Neural cell (in vitro differentiated cells): ENCODE data around the gene PGAM4. TPM values are rescaled to one million over a fixed set of nuclear protein-coding genes. Genes with fewer than 3 reads are reported as not detected.

Experiments
- H2AFZ ChIP-seq: fragments of 200-600, 300-800 bp; sonication (generic), shearing (Covaris generic); 2 replicates; pipeline ENCODE4 v1.6.0; 2014; ENCODE audit warnings: low read depth, mild to moderate bottlenecking, antibody characterized with exemption, low read length, moderate library complexity
- H3F3A ChIP-seq: fragments of 200-600 bp; shearing (Covaris generic); 2 replicates; pipeline ENCODE4 v1.6.1; 2016; ENCODE audit warnings: mild to moderate bottlenecking, moderate library complexity, mixed read lengths, antibody characterized with exemption, low read length; ENCODE audit not compliant: insufficient read depth, poor library complexity, severe bottlenecking
- H3K27ac ChIP-seq: fragments of 200-600, 300-800 bp; sonication (generic), shearing (Covaris generic); 2 replicates; pipeline ENCODE4 v1.5.1; 2014; ENCODE audit warnings: mild to moderate bottlenecking, low read length, moderate library complexity
- H3K27me3 ChIP-seq: fragments of 300-800, 200-600 bp; sonication (generic), shearing (Covaris generic); 2 replicates; pipeline ENCODE4 v1.6.0; 2014; ENCODE audit warnings: mild to moderate bottlenecking, low read depth, low read length, moderate library complexity; ENCODE audit not compliant: insufficient read depth
- H3K36me3 ChIP-seq: fragments of 300-800, 200-600 bp; sonication (generic), shearing (Covaris generic); 2 replicates; pipeline ENCODE4 v1.5.1; 2014; ENCODE audit warnings: mild to moderate bottlenecking, antibody characterized with exemption, low read length, moderate library complexity; ENCODE audit not compliant: insufficient read depth
- H3K4me2 ChIP-seq: fragments of 300-800, 200-600 bp; sonication (generic), shearing (Covaris generic); 2 replicates; pipeline ENCODE4 v1.6.0; 2014; ENCODE audit warnings: mild to moderate bottlenecking, low read length
- H3K4me3 ChIP-seq: fragments of 300-800, 200-600 bp; sonication (generic), shearing (Covaris generic); 2 replicates; pipeline ENCODE4 v1.5.1; 2014; ENCODE audit warnings: mild to moderate bottlenecking, low read length, moderate library complexity
- H3K79me2 ChIP-seq: fragments of 200-600 bp; shearing (Covaris generic); replicated peaks from 2 replicates; pipeline ENCODE4 v1.6.0; 2014; ENCODE audit warnings: mild to moderate bottlenecking, low read length, moderate library complexity; ENCODE audit not compliant: insufficient read depth
- H3K9ac ChIP-seq: fragments of 300-800, 200-600 bp; sonication (generic), shearing (Covaris generic); 2 replicates; pipeline ENCODE4 v1.6.1; 2016; ENCODE audit warnings: mild to moderate bottlenecking, low read length, mixed read lengths
- H3K9me2 ChIP-seq: fragments of 200-600 bp; shearing (Covaris generic); 2 replicates; pipeline ENCODE4 v1.6.1; 2016; ENCODE audit warnings: mild to moderate bottlenecking, low read length, mixed read lengths; ENCODE audit not compliant: insufficient read depth
- H3K9me3 ChIP-seq: fragments of 200-600, 300-800 bp; sonication (generic), shearing (Covaris generic); 2 replicates; pipeline ENCODE4 v1.6.1; 2016; ENCODE audit warnings: mild to moderate bottlenecking, mixed run types, low read length, moderate library complexity, mixed read lengths
- H4K20me1 ChIP-seq: fragments of 200-600 bp; shearing (Covaris generic); 2 replicates; pipeline ENCODE4 v1.6.1; 2016; ENCODE audit warnings: mild to moderate bottlenecking, mixed run types; ENCODE audit not compliant: insufficient read depth
- CTCF ChIP-seq: fragments of 450-650 bp; IDR thresholded peaks from 2 replicates; pipeline ENCODE4 v1.5.1; 2014; ENCODE audit warnings: antibody characterized with exemption, mild to moderate bottlenecking, moderate library complexity; ENCODE audit not compliant: poor library complexity, severe bottlenecking
- EP300 ChIP-seq: fragments of 450-650 bp; conservative IDR thresholded peaks from 2 replicates; pipeline ENCODE4 v1.6.1; 2014; ENCODE audit warnings: antibody characterized with exemption, mild to moderate bottlenecking, moderate library complexity; ENCODE audit not compliant: poor library complexity, severe bottlenecking
- EZH2 ChIP-seq: fragments of 200-600, 300-800 bp; shearing (Covaris generic), sonication (generic); IDR thresholded peaks from 2 replicates; pipeline ENCODE4 v1.6.1; 2014; ENCODE audit warnings: antibody characterized with exemption, low read length, borderline replicate concordance, mild to moderate bottlenecking; ENCODE audit not compliant: insufficient read depth, poor library complexity, severe bottlenecking
- MXI1 ChIP-seq: fragments of 450-650 bp; conservative IDR thresholded peaks from 2 replicates; pipeline ENCODE4 v1.6.1; 2014; ENCODE audit warnings: antibody characterized with exemption, mild to moderate bottlenecking; ENCODE audit not compliant: poor library complexity, severe bottlenecking
- POLR2AphosphoS5 ChIP-seq: IDR thresholded peaks from 2 replicates; pipeline ENCODE4 v1.6.1; 2012
- RAD21 ChIP-seq: fragments of 450-650 bp; conservative IDR thresholded peaks from 2 replicates; pipeline ENCODE4 v1.6.1; 2014; ENCODE audit warnings: antibody characterized with exemption, mild to moderate bottlenecking, moderate library complexity
- REST ChIP-seq: IDR thresholded peaks from 2 replicates; pipeline ENCODE4 v1.6.1; 2012; ENCODE audit warnings: borderline replicate concordance
- SMC3 ChIP-seq: fragments of 450-650 bp; conservative IDR thresholded peaks from 2 replicates; pipeline ENCODE4 v1.6.1; 2014; ENCODE audit warnings: antibody characterized with exemption, mild to moderate bottlenecking, moderate library complexity; ENCODE audit not compliant: poor library complexity
- TAF1 ChIP-seq: IDR thresholded peaks from 2 replicates; pipeline ENCODE4 v1.6.1; 2012; ENCODE audit warnings: low read depth
- polyA plus RNA-seq: library from polyadenylated mRNA; depleted of rRNA; stranded (reverse); fragments of >200 nt; gene quantifications from 2 replicates; pipeline ENCODE4 v1.2.3, GENCODE V29; 2014

PGAM4 gene
- polyA plus RNA-seq, 1 donor from 2014 or later: not detected

GRCh38 chrX:77953302-77953701 is 16.1 kb downstream of the PGAM4 start:
- Histone ChIP-seq H3K9me3 (no peaks in the 10 kb centered on the region), H3K9ac (no peak overlapping the region), H3K9me2 (no peaks in the 10 kb centered on the region), H3K4me3 (no peak overlapping the region), H3K79me2 (no peaks in the 10 kb centered on the region), H3K36me3 (no peaks in the 10 kb centered on the region), H3K27me3 (no peaks in the 10 kb centered on the region), H3F3A (no peaks in the 10 kb centered on the region), H2AFZ (no peak overlapping the region), H4K20me1 (no peaks in the 10 kb centered on the region), H3K27ac (no peak overlapping the region), H3K4me2 (no peak overlapping the region)
- no peak for TF ChIP-seq EP300
- no peak for TF ChIP-seq POLR2AphosphoS5
- TF ChIP-seq REST: no peak
- TF ChIP-seq TAF1: no peak
- TF ChIP-seq MXI1: no peak
- no peak for TF ChIP-seq EZH2
- no peak for TF ChIP-seq CTCF
- TF ChIP-seq SMC3: no peak
- TF ChIP-seq RAD21: no peak

- Histone ChIP-seq H3K4me3 (no peak overlapping the region), H3K27me3 (no peaks in the 10 kb centered on the region), H3F3A (no peaks in the 10 kb centered on the region), H2AFZ (no peak overlapping the region), H3K27ac (no peak overlapping the region), H3K9ac (no peak overlapping the region), H4K20me1 (no peaks in the 10 kb centered on the region), H3K4me2 (no peak overlapping the region), H3K79me2 (no peaks in the 10 kb centered on the region), H3K9me3 (no peaks in the 10 kb centered on the region), H3K36me3 (no peaks in the 10 kb centered on the region), H3K9me2 (no peaks in the 10 kb centered on the region)
- no peak for TF ChIP-seq RAD21
- TF ChIP-seq POLR2AphosphoS5: no peak
- TF ChIP-seq TAF1: no peak
- TF ChIP-seq MXI1: no peak
- no peak for TF ChIP-seq EP300
- TF ChIP-seq EZH2: no peak
- TF ChIP-seq REST: no peak
- TF ChIP-seq SMC3: no peak
- TF ChIP-seq CTCF: no peak
These were observed 17.3 kb downstream of the PGAM4 start for GRCh38 chrX:77952173-77952572.
